GM13976 (cell line): ENCODE data around the gene GOLGA8J.
"Not testable (repeated sequence)": the region's sequence is repeated elsewhere in the genome, so short reads cannot be mapped to it uniquely, and the experiment has no call there.

Source experiments
- DNase-seq: peaks from one replicate; pipeline ENCODE4 v3.0.0; 2012; ENCODE audit warnings: low spot score
- in situ Hi-C: fragments of 300-500 bp; cut with MboI; formaldehyde crosslinking; loops from one replicate; pipeline ENCODE4 v1.12.0; 2022; ENCODE audit warnings: low sequenced_read_pairs, mixed read lengths, inconsistent platforms; ENCODE audit not compliant: unreplicated experiment

Gene GOLGA8J

GRCh38 chr15:30110591-30110990, 27.8 kb downstream of the GOLGA8J start:
- DNase-seq, in situ Hi-C loops: not testable (repeated sequence)

GRCh38 chr15:30130066-30130465, 47.3 kb downstream of the GOLGA8J start:
- in situ Hi-C loops, DNase-seq: not testable (repeated sequence)

- in situ Hi-C loops, DNase-seq: not testable (repeated sequence)
Measured at GRCh38 chr15:30134751-30135150, 52.0 kb downstream of the GOLGA8J start, which contains the start of gene GOLGA8T. Gene GOLGA8T (plus strand): TSS chr15:30135051. CDS start chr15:30135149, 98 bp downstream.
